T-helper 2 cell treated with Interferon-gamma antibody and Interleukin-4, amounts not matched to agents 5 μg/mL and 100 μg/mL, for 36 hours (primary cell): ENCODE measurements around the gene CMTM8.

Experiments
- DNase-seq: peaks from one replicate; pipeline ENCODE4 v3.0.0; 2021; ENCODE audit warnings: low spot score
- H3K27ac Mint-ChIP-seq: one replicate; pipeline ENCODE4 v1.8.0; 2021; ENCODE audit warnings: mild to moderate bottlenecking, mixed read lengths
- H3K27me3 Mint-ChIP-seq: one replicate; pipeline ENCODE4 v1.8.0; 2021; ENCODE audit warnings: low read depth, mixed read lengths
- H3K36me3 Mint-ChIP-seq: one replicate; pipeline ENCODE4 v1.8.0; 2021; ENCODE audit warnings: low read depth, mixed read lengths
- H3K4me1 Mint-ChIP-seq: one replicate; pipeline ENCODE4 v1.8.0; 2021; ENCODE audit warnings: low read depth, mixed read lengths
- H3K4me3 Mint-ChIP-seq: one replicate; pipeline ENCODE4 v1.8.0; 2022; ENCODE audit warnings: mild to moderate bottlenecking, moderate library complexity, mixed read lengths
- H3K9me3 Mint-ChIP-seq: one replicate; pipeline ENCODE4 v1.8.0; 2021; ENCODE audit warnings: mixed read lengths

CMTM8 gene

DNA sequence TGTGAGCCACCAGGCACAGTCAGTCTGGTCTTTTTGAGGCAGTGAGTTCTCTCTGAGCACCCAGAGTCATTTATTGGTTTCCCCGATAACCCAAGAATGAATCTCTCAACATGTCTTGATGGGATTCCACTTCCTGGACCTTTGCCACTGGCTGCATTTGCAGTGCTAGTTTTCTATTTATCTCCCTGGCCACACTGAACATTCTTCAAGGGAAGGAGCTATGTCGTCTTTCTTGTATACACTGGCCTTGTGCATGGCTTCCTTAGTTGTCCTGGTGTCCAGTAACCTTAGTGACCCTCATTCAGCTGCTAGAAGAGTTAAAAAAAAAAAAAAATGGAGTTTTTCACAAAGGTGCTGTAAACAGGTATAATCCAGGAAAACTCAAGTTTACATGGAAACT, 88.3 kb downstream of the CMTM8 start:
- Mint-ChIP-seq H3K36me3 (peaks cover 2% of the 10 kb centered on the region), H3K4me3 (no peak overlapping the region), H3K27me3 (peaks cover 3% of the 10 kb centered on the region), H3K27ac (no peak overlapping the region), H3K9me3 (no peaks in the 10 kb centered on the region), H3K4me1 (peaks cover 4% of the 10 kb centered on the region)
- DNase-seq: no peak

- peak; percentile 17 for DNase-seq
- Mint-ChIP-seq H3K27me3 (no peaks in the 10 kb centered on the region), H3K4me3 (peak overlapping the region; percentile 2), H3K27ac (no peak overlapping the region), H3K4me1 (peaks cover 31% of the 10 kb centered on the region), H3K9me3 (no peaks in the 10 kb centered on the region), H3K36me3 (no peaks in the 10 kb centered on the region)
Measured at GRCh38 chr3:32334675-32335074, 96.2 kb downstream of the CMTM8 start.

DNA sequence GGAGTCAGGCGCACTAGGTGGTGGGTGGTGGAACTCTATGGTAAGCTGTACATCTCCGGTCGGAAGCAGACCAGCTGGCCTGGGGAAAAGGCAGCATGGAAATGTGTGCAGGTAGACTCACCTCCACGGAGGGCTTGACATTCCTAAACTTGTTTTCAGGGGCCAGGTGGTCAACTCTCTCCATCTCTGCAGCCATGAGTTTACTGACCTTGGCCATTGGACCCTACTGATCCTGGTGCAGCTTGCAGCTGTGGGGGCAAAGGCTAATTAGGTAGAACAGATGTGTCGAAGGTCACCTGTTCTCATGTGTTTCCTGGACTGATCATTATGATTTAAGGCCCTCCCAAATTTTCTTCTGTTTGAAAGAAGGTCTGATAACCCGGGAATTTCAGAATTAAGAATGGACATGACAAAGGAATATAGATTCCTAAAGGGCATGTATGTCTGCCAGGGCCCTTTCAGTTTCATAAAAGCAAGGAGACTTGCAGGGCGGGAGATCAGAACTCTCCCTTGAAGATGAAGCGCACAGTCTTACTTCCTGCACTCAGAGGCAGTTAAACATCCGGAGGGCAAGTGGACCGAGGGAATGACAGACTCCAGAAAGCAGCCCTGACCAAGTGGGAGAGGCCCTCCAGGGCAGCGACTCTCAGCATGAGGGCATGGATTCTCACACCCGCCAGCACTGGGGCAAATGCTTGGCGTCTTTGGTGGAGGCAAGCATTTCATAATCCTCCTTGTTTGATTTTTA, 97.1 kb downstream of the CMTM8 start:
- Mint-ChIP-seq H3K36me3 (no peaks in the 10 kb centered on the region), H3K4me3 (peak overlapping the region; percentile 13), H3K27me3 (no peaks in the 10 kb centered on the region), H3K4me1 (peaks cover 31% of the 10 kb centered on the region), H3K27ac (peak overlapping the region; percentile 49), H3K9me3 (no peaks in the 10 kb centered on the region)
- no peak for DNase-seq

DNA sequence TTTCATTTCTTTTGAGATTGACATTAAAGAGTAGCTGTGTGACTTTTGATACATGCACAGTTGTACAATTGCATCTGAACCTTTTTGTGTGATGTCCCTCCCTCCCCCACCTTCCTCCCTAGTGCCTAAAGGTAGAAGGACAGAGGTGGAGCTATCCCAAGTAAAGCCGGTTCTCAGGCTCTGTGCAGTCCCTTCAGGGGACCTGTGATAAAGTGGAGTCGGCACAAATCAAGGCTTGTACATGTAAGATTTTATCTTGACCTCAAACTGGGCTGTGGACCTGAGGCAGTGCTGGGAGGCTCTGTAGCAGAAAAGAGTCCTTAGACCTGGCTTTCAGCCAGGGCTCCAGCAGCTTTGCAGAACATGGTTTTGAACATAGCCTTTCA, 97.6 kb downstream of the CMTM8 start:
- H3K4me1 Mint-ChIP-seq: peaks cover 31% of the 10 kb centered on the region

DNA sequence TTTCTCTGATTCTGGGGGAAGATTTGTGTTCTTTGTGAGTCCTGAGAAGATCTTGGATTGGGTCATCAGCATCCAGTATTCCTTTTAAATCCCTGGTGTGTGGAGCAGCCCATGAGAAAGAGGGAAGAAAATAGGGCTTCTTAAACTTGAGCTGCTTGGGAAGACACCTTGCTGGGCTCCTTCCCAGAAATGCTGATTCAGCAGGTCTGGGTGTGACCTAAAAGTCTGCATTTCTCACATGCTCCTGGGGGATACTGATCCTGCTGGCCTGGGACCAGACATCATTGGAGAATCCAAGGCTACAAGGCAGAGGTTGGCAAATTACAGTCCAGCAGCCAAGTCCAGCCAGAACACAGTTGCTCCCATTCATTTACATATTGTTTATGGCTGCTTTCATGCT, 99.0 kb downstream of the CMTM8 start:
- no peak for DNase-seq

More for the DNA sequence above, 97.6 kb downstream of the CMTM8 start:
- Mint-ChIP-seq H3K9me3 (no peaks in the 10 kb centered on the region), H3K27ac (peak overlapping the region; percentile 49), H3K27me3 (no peaks in the 10 kb centered on the region), H3K4me3 (peak overlapping the region; percentile 13), H3K36me3 (no peaks in the 10 kb centered on the region)
- DNase-seq: no peak

DNA sequence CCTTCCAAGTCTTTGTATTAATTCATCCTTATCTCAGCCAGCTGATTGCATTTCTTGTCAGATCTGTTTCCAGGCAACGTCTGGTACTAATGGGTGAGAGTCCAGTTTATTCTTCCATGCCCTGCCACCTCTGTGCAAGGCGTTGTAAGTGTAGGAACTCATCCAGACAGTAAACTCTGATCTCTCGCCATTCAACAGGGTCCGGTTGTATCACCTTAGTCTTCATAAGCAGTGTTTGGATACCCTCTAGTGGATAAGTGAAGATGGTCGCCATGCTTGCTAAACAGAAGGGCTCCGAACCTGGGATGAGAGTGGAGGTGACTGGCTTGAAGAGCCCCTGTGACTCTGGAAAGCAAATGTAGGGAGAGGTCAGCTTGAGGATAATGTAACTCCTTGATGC, 101.6 kb downstream of the CMTM8 start:
- Mint-ChIP-seq H3K27ac (no peak overlapping the region), H3K27me3 (no peaks in the 10 kb centered on the region), H3K36me3 (no peaks in the 10 kb centered on the region), H3K4me1 (peaks cover 19% of the 10 kb centered on the region), H3K9me3 (no peaks in the 10 kb centered on the region), H3K4me3 (no peak overlapping the region)
- peak; percentile 10 for DNase-seq

More for the DNA sequence above, 99.0 kb downstream of the CMTM8 start:
- H3K36me3 Mint-ChIP-seq: no peaks in the 10 kb centered on the region
- H3K4me1 Mint-ChIP-seq: peaks cover 24% of the 10 kb centered on the region
- H3K9me3 Mint-ChIP-seq: no peaks in the 10 kb centered on the region
- H3K27ac Mint-ChIP-seq: no peak overlapping the region
- H3K27me3 Mint-ChIP-seq: no peaks in the 10 kb centered on the region
- no peak overlapping the region for H3K4me3 Mint-ChIP-seq

DNA sequence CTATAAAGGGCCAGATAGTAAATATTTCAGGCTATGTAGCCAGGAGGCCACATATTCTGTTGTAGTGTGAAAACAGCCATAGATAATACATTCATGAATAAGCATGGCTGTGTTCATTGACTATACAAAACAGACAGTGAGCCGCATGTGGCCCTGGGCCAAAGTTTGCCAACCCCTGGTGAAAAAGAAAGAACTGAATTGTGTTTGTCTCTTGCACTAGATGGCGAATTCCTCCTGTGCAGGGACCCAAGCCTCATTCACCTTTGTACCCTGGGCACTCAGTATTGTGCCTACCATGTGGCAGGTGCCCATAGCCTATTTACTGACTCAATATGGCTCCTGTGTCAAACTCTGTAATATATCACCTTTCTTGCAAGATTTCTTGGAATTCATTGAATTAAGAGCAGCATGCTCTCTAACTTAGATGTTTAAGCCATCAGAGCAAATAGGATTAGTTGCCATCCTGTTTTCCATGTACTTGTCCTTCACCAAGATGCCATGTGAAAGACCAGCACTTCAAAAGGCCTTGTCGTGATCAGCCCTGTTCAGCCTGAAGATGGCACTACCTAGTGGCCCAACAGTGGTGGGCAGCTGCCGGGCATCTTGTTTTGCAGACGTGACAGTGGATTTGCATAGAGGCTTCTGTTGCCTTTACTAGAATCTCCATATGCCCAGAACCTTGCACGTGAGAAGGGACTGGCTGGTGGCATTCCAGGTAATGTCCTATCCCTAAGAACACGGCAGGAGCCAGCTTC, 102.3 kb downstream of the CMTM8 start:
- no peaks in the 10 kb centered on the region for H3K27me3 Mint-ChIP-seq
- H3K4me1 Mint-ChIP-seq: peaks cover 11% of the 10 kb centered on the region
- H3K9me3 Mint-ChIP-seq: no peaks in the 10 kb centered on the region
- no peak for DNase-seq
- no peak overlapping the region for H3K4me3 Mint-ChIP-seq
- no peaks in the 10 kb centered on the region for H3K36me3 Mint-ChIP-seq
- H3K27ac Mint-ChIP-seq: no peak overlapping the region

DNA sequence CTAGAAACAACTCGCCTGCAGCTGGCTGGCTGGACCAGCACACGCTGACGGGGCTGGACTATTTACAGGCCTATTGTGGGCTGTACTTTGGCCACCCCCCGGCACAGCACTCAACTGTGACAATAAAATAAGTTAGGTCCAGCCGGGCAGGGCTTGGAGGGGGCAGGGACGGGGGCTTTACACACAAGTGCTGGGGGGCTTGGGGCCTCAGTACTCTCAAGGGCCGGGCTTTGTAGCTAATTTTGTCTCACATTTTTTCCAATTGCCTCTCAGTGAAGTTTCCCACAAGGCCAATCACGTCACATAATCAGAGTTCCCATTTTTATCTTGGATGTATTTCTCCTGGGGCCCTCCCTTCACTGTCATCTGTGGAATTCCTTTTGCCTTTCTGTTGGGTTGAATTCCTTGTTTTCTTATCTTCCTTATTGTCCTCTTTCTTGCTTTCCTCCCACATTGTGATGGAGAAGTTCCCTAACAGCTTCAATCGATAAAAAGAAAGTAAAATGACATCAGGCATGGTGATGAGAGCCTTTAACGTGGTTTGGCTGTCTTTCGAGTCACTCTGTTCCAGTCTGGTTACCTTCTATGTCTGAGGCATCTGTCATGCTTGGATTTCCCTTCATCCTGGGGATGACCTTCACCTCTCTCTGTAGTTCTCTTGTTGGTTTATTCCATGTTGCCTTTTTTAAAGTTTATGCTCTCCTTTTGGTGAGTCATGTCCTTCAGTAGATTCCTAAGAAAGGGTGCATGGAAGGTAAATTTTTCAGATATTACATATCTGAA, 109.1 kb downstream of the CMTM8 start:
- peaks cover 9% of the 10 kb centered on the region for H3K4me1 Mint-ChIP-seq
- DNase-seq: no peak
- H3K27ac Mint-ChIP-seq: no peak overlapping the region
- no peaks in the 10 kb centered on the region for H3K27me3 Mint-ChIP-seq
- H3K36me3 Mint-ChIP-seq: no peaks in the 10 kb centered on the region
- H3K9me3 Mint-ChIP-seq: no peaks in the 10 kb centered on the region
- no peak overlapping the region for H3K4me3 Mint-ChIP-seq

DNA sequence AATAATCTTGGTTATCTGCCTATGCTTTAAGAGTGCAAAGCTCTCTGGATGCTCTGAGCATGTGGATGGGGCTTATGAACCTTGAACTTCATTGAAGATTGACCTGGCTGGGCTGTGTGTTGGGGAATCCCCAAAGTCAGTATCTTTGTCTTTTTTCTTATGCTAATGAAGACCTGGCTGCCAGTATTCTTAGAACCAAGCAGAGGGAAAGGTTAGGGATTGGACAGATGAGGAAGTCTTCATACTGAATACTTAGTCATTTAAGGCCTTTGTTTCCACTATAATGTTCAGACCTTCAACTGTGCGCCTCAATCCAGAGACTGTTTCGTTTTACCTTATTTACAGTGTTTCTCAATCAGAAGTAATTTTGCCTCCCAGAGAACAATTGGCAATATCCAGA, 110.7 kb downstream of the CMTM8 start:
- Mint-ChIP-seq H3K4me3 (no peak overlapping the region), H3K36me3 (no peaks in the 10 kb centered on the region), H3K27ac (no peak overlapping the region), H3K4me1 (peaks cover 9% of the 10 kb centered on the region), H3K27me3 (no peaks in the 10 kb centered on the region), H3K9me3 (no peaks in the 10 kb centered on the region)
- DNase-seq: no peak

DNA sequence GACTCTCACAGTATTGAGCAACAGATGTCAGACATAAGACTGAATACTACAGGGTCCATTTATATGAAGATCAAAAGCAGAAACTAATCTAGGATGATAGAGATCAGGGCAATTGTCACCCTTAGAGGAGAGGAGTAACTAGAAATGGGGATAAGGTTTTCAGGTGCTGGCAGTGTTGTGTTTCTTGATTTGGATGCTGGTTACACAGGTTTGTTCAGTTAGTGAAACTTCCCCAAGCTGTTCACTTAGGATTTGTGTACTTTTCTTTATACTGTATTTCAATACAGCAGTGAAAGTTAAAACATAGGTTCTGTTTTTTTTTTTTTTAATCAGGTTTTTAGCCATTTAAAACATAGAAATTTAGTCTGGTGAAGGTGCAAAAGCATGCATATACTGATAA, 114.1 kb downstream of the CMTM8 start:
- Mint-ChIP-seq H3K27ac (no peak overlapping the region), H3K27me3 (no peaks in the 10 kb centered on the region), H3K9me3 (no peaks in the 10 kb centered on the region), H3K36me3 (no peaks in the 10 kb centered on the region), H3K4me1 (peaks cover 8% of the 10 kb centered on the region), H3K4me3 (no peak overlapping the region)
- DNase-seq: no peak

GRCh38 chr3:32353351-32353750, 114.9 kb downstream of the CMTM8 start:
- H3K27ac Mint-ChIP-seq: no peak overlapping the region
- H3K36me3 Mint-ChIP-seq: no peaks in the 10 kb centered on the region
- peaks cover 5% of the 10 kb centered on the region for H3K4me1 Mint-ChIP-seq
- H3K27me3 Mint-ChIP-seq: no peaks in the 10 kb centered on the region
- no peak overlapping the region for H3K4me3 Mint-ChIP-seq
- DNase-seq: no peak
- no peaks in the 10 kb centered on the region for H3K9me3 Mint-ChIP-seq

DNA sequence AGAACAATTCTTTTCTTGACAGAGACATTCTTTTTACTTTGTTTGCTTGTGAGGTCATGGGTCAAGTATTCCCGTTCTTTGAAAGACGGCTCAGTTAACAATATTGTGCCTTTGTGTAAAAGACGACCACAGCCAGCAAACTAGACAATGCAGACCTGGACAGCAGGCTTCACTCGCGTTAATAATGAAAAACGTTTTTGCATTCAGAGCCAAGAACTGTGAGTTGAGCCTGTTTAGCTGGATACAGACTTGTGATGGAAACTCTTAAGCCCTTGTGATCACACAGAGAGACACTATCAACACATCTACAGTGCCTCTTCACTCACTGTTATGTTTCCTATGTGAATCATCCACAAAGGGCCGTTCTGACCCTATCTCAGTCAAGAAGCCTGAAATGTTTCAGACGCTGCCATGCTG, 115.9 kb downstream of the CMTM8 start:
- DNase-seq: peak; percentile 15
- H3K27ac Mint-ChIP-seq: no peak overlapping the region
- H3K27me3 Mint-ChIP-seq: no peaks in the 10 kb centered on the region
- peaks cover 3% of the 10 kb centered on the region for H3K36me3 Mint-ChIP-seq
- H3K9me3 Mint-ChIP-seq: no peaks in the 10 kb centered on the region
- peaks cover under 1% of the 10 kb centered on the region for H3K4me1 Mint-ChIP-seq
- no peak overlapping the region for H3K4me3 Mint-ChIP-seq

- no peak overlapping the region for H3K27ac Mint-ChIP-seq
- H3K9me3 Mint-ChIP-seq: no peaks in the 10 kb centered on the region
- no peak overlapping the region for H3K4me3 Mint-ChIP-seq
- no peaks in the 10 kb centered on the region for H3K4me1 Mint-ChIP-seq
- no peaks in the 10 kb centered on the region for H3K27me3 Mint-ChIP-seq
- H3K36me3 Mint-ChIP-seq: peaks cover 3% of the 10 kb centered on the region
- no peak for DNase-seq
Measured at GRCh38 chr3:32355751-32356291, 117.3 kb downstream of the CMTM8 start.
